ACC112 (cell line): ENCODE measurements around the gene SHB.
"Not testable (repeated sequence)": the region's sequence is repeated elsewhere in the genome, so short reads cannot be mapped to it uniquely, and the experiment has no call there.

Experiments
- H2AFZ ChIP-seq: fragments of 200-600 bp; sonication (generic); one replicate; pipeline ENCODE4 v1.6.0; 2017; ENCODE audit warnings: antibody characterized with exemption, low read length; ENCODE audit not compliant: unreplicated experiment
- H3K27ac ChIP-seq: fragments of 200-600 bp; sonication (generic); 2 replicates; pipeline ENCODE4 v1.5.1; 2014; ENCODE audit warnings: low read depth, mild to moderate bottlenecking, antibody characterized with exemption, low read length, moderate library complexity
- H3K27me3 ChIP-seq: fragments of 200-600 bp; sonication (generic); 2 replicates; pipeline ENCODE4 v1.6.1; 2014; ENCODE audit warnings: mild to moderate bottlenecking, antibody characterized with exemption, low read length, moderate library complexity, mixed read lengths; ENCODE audit not compliant: insufficient read depth
- H3K36me3 ChIP-seq: fragments of 200-600 bp; sonication (generic); 2 replicates; pipeline ENCODE4 v1.6.1; 2016; ENCODE audit warnings: mild to moderate bottlenecking, antibody characterized with exemption, low read length, moderate library complexity, mixed read lengths; ENCODE audit not compliant: insufficient read depth
- H3K4me1 ChIP-seq: fragments of 200-600 bp; sonication (generic); one replicate; pipeline ENCODE4 v1.6.1; 2016; ENCODE audit warnings: low read length, mixed read lengths; ENCODE audit not compliant: insufficient read depth, unreplicated experiment, control insufficient read depth
- H3K4me3 ChIP-seq: fragments of 200-600 bp; sonication (generic); 2 replicates; pipeline ENCODE4 v1.5.1; 2014; ENCODE audit warnings: mild to moderate bottlenecking, low read depth, low read length
- H3K79me2 ChIP-seq: fragments of 200-600 bp; sonication (generic); one replicate; pipeline ENCODE4 v1.6.0; 2016; ENCODE audit warnings: low read length; ENCODE audit not compliant: control insufficient read depth, unreplicated experiment, insufficient read depth

The SHB gene

GRCh38 chr9:38051780-38052546, 17.1 kb downstream of the SHB start:
- Histone ChIP-seq H3K4me1 (peaks cover 22% of the 10 kb centered on the region), H2AFZ (no peak overlapping the region), H3K79me2 (peaks cover 65% of the 10 kb centered on the region), H3K27ac (no peak overlapping the region), H3K36me3 (no peaks in the 10 kb centered on the region), H3K4me3 (no peak overlapping the region), H3K27me3 (no peaks in the 10 kb centered on the region)

- Histone ChIP-seq H2AFZ (no peak overlapping the region), H3K36me3 (no peaks in the 10 kb centered on the region), H3K27me3 (no peaks in the 10 kb centered on the region), H3K4me1 (peaks cover 34% of the 10 kb centered on the region), H3K27ac (peak overlapping the region; percentile 78), H3K79me2 (peaks cover 62% of the 10 kb centered on the region), H3K4me3 (0 out of 2 replicates have a peak overlapping the region, but pooled peaks have one; percentile 22)
These were observed 20.6 kb downstream of the SHB start for GRCh38 chr9:38048316-38048969.

- peaks cover 34% of the 10 kb centered on the region for H3K4me1 ChIP-seq
- no peak overlapping the region for H2AFZ ChIP-seq
- peaks cover 62% of the 10 kb centered on the region for H3K79me2 ChIP-seq
- H3K27me3 ChIP-seq = no peaks in the 10 kb centered on the region
- peak overlapping the region; percentile 48 for H3K4me3 ChIP-seq
- peak overlapping the region; percentile 78 for H3K27ac ChIP-seq
- no peaks in the 10 kb centered on the region for H3K36me3 ChIP-seq
These were observed 21.5 kb downstream of the SHB start for GRCh38 chr9:38047301-38048251.

- peaks cover 56% of the 10 kb centered on the region for H3K79me2 ChIP-seq
- H3K27me3 ChIP-seq = no peaks in the 10 kb centered on the region
- H3K4me3 ChIP-seq = peak overlapping the region; percentile 48
- H3K27ac ChIP-seq = peak overlapping the region; percentile 78
- no peak overlapping the region for H2AFZ ChIP-seq
- H3K36me3 ChIP-seq = no peaks in the 10 kb centered on the region
- peaks cover 34% of the 10 kb centered on the region for H3K4me1 ChIP-seq
These were observed 22.2 kb downstream of the SHB start for GRCh38 chr9:38046661-38047300.

GRCh38 chr9:38045939-38046338, 23.1 kb downstream of the SHB start:
- H3K27ac ChIP-seq = peak overlapping the region; percentile 78
- H3K36me3 ChIP-seq, H3K4me3 ChIP-seq, H3K27me3 ChIP-seq, H2AFZ ChIP-seq: not testable (repeated sequence)
- H3K79me2 ChIP-seq = peaks cover 62% of the 10 kb centered on the region
- peaks cover 34% of the 10 kb centered on the region for H3K4me1 ChIP-seq

DNA sequence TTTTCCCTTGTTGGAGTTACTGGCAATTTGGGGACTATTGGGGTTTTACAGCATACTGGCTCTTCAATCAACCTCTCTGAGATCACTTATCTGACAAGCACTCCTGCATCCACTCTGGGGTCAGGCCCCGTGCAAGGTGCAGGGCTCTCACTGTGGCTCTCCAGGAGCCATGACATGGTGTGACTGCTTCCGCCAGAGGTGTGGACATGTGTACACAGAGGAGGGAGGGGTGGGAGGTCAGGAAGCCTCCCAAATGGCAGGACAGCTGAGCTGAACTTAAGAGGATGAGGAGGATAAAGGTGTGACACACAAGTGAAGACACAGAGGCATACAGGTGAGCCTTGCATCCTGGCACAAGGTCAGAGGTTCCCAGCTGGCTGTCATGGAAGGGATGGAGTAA, 24.3 kb downstream of the SHB start:
- H3K79me2 ChIP-seq = peaks cover 63% of the 10 kb centered on the region
- H3K27me3 ChIP-seq = no peaks in the 10 kb centered on the region
- H2AFZ ChIP-seq = no peak overlapping the region
- no peak overlapping the region for H3K27ac ChIP-seq
- no peak overlapping the region for H3K4me3 ChIP-seq
- no peaks in the 10 kb centered on the region for H3K36me3 ChIP-seq
- H3K4me1 ChIP-seq = peaks cover 38% of the 10 kb centered on the region

- H3K27ac ChIP-seq = no peak overlapping the region
- no peak overlapping the region for H2AFZ ChIP-seq
- H3K4me1 ChIP-seq = peaks cover 42% of the 10 kb centered on the region
- H3K36me3 ChIP-seq = no peaks in the 10 kb centered on the region
- H3K79me2 ChIP-seq = peaks cover 68% of the 10 kb centered on the region
- H3K27me3 ChIP-seq = no peaks in the 10 kb centered on the region
- no peak overlapping the region for H3K4me3 ChIP-seq
These were observed 24.9 kb downstream of the SHB start for GRCh38 chr9:38043931-38044623.

- Histone ChIP-seq H3K36me3 (no peaks in the 10 kb centered on the region), H3K27ac (no peak overlapping the region), H3K79me2 (peaks cover 80% of the 10 kb centered on the region), H2AFZ (no peak overlapping the region), H3K4me3 (no peak overlapping the region), H3K4me1 (peaks cover 43% of the 10 kb centered on the region), H3K27me3 (no peaks in the 10 kb centered on the region)
These were observed 26.2 kb downstream of the SHB start for GRCh38 chr9:38042626-38043357.

- no peaks in the 10 kb centered on the region for H3K27me3 ChIP-seq
- peaks cover 44% of the 10 kb centered on the region for H3K4me1 ChIP-seq
- H3K36me3 ChIP-seq = no peaks in the 10 kb centered on the region
- no peak overlapping the region for H2AFZ ChIP-seq
- no peak overlapping the region for H3K4me3 ChIP-seq
- H3K27ac ChIP-seq = no peak overlapping the region
- H3K79me2 ChIP-seq = peaks cover 84% of the 10 kb centered on the region
These were observed 27.3 kb downstream of the SHB start for GRCh38 chr9:38041564-38042243.
